Neural progenitor cell (in vitro differentiated cells): ENCODE data around the gene BMP2K. TPM values are rescaled to one million over a fixed set of nuclear protein-coding genes. Genes with fewer than 3 reads are reported as not detected.
A peak's percentile ranks its signal among the peaks of the same experiment; 100 is the strongest.
"Not testable (repeated sequence)": the region's sequence is repeated elsewhere in the genome, so short reads cannot be mapped to it uniquely, and the experiment has no call there.

Experiments
- DNase-seq: peaks from one replicate; pipeline ENCODE4 v3.0.0-alpha.2; 2016; ENCODE audit warnings: low spot score
- H2AFZ ChIP-seq: fragments of 200-600 bp; sonication (generic); replicated peaks from 2 replicates; pipeline ENCODE4 v1.6.1; 2016; ENCODE audit warnings: antibody characterized with exemption
- H3F3A ChIP-seq: fragments of 200-600 bp; sonication (generic); 2 replicates; pipeline ENCODE4 v1.6.1; 2016; ENCODE audit warnings: antibody characterized with exemption, low read depth
- H3K27ac ChIP-seq: fragments of 200-600 bp; sonication (generic); 2 replicates; pipeline ENCODE4 v1.5.1; 2016; ENCODE audit warnings: mild to moderate bottlenecking
- H3K27me3 ChIP-seq: fragments of 200-600 bp; sonication (generic); 2 replicates; pipeline ENCODE4 v1.6.1; 2016; ENCODE audit warnings: mild to moderate bottlenecking, moderate library complexity
- H3K36me3 ChIP-seq: fragments of 200-600 bp; sonication (generic); 2 replicates; pipeline ENCODE4 v1.5.1; 2016
- H3K4me1 ChIP-seq: fragments of 200-600 bp; sonication (generic); 2 replicates; pipeline ENCODE4 v1.6.1; 2016; ENCODE audit warnings: mixed run types
- H3K4me2 ChIP-seq: fragments of 200-600 bp; sonication (generic); 2 replicates; pipeline ENCODE4 v1.6.1; 2016
- H3K4me3 ChIP-seq: fragments of 200-600 bp; sonication (generic); 2 replicates; pipeline ENCODE4 v1.5.1; 2016
- H3K79me2 ChIP-seq: fragments of 200-600 bp; sonication (generic); 2 replicates; pipeline ENCODE4 v1.6.1; 2016; ENCODE audit warnings: low read depth
- H3K9ac ChIP-seq: fragments of 200-600 bp; sonication (generic); 2 replicates; pipeline ENCODE4 v1.6.1; 2016
- H3K9me3 ChIP-seq: fragments of 200-600 bp; sonication (generic); 2 replicates; pipeline ENCODE4 v1.5.1; 2016; ENCODE audit warnings: low read depth
- H4K20me1 ChIP-seq: fragments of 200-600 bp; sonication (generic); 2 replicates; pipeline ENCODE4 v1.6.1; 2016; ENCODE audit warnings: low read depth
- H3K27ac Mint-ChIP-seq: 3 replicates; pipeline ENCODE4 v1.8.0; 2021; ENCODE audit warnings: mixed read lengths
- H3K27me3 Mint-ChIP-seq: 2 replicates; pipeline ENCODE4 v1.8.0; 2022; ENCODE audit warnings: low read depth, mild to moderate bottlenecking, inconsistent platforms, moderate library complexity, mixed read lengths; ENCODE audit not compliant: insufficient read depth
- H3K36me3 Mint-ChIP-seq: 3 replicates; pipeline ENCODE4 v1.8.0; 2021; ENCODE audit warnings: mixed read lengths
- H3K4me1 Mint-ChIP-seq: 3 replicates; pipeline ENCODE4 v1.8.0; 2021; ENCODE audit warnings: mixed read lengths
- H3K4me3 Mint-ChIP-seq: 3 replicates; pipeline ENCODE4 v1.8.0; 2021; ENCODE audit warnings: mild to moderate bottlenecking, moderate library complexity, mixed read lengths
- H3K9me3 Mint-ChIP-seq: 3 replicates; pipeline ENCODE4 v1.8.0; 2020; ENCODE audit warnings: mixed read lengths
- EZH2 ChIP-seq: fragments of 200-600 bp; sonication (generic); IDR thresholded peaks from 2 replicates; pipeline ENCODE4 v1.6.1; 2017; ENCODE audit warnings: antibody characterized with exemption, mild to moderate bottlenecking, moderate library complexity
- EZH2phosphoT487 ChIP-seq: fragments of 200-600 bp; sonication (generic); IDR thresholded peaks from 2 replicates; pipeline ENCODE4 v1.6.1; 2017; ENCODE audit warnings: antibody characterized with exemption
- total RNA-seq: library from RNA; depleted of rRNA; stranded (reverse); fragments of >200 nt; gene quantifications from 2 replicates; pipeline ENCODE4 v1.2.3, GENCODE V29; 2015; ENCODE audit warnings: low replicate concordance
- TF ChIP-seq, protein P1 (sequence below): fragments of 200-600 bp; sonication (generic); IDR thresholded peaks from 2 replicates; pipeline ENCODE4 v1.5.1; 2017; ENCODE audit warnings: antibody characterized with exemption, mild to moderate bottlenecking

Gene BMP2K
- total RNA-seq, 1 donor from 2014 or later, result 62.0 TPM

- Histone ChIP-seq H3K9me3 (no peaks in the 10 kb centered on the region), H3K36me3 (no peaks in the 10 kb centered on the region), H3F3A (peaks cover 26% of the 10 kb centered on the region), H3K4me3 (peak overlapping the region; percentile 6), H3K4me1 (peaks cover 42% of the 10 kb centered on the region), H3K4me2 (peak overlapping the region; percentile 50), H3K79me2 (peaks cover 98% of the 10 kb centered on the region), H4K20me1 (peaks cover 40% of the 10 kb centered on the region), H3K27me3 (no peaks in the 10 kb centered on the region), H2AFZ (no peak overlapping the region), H3K27ac (peak overlapping the region; percentile 39), H3K9ac (no peak overlapping the region)
- Mint-ChIP-seq H3K9me3 (peaks cover 11% of the 10 kb centered on the region), H3K27ac (no peak overlapping the region), H3K4me3 (no peak overlapping the region), H3K27me3 (no peaks in the 10 kb centered on the region), H3K4me1 (peaks cover 6% of the 10 kb centered on the region), H3K36me3 (peaks cover 17% of the 10 kb centered on the region)
- no peak for TF ChIP-seq EZH2phosphoT487
- TF ChIP-seq EZH2, result no peak
- TF ChIP-seq, protein P1, sequence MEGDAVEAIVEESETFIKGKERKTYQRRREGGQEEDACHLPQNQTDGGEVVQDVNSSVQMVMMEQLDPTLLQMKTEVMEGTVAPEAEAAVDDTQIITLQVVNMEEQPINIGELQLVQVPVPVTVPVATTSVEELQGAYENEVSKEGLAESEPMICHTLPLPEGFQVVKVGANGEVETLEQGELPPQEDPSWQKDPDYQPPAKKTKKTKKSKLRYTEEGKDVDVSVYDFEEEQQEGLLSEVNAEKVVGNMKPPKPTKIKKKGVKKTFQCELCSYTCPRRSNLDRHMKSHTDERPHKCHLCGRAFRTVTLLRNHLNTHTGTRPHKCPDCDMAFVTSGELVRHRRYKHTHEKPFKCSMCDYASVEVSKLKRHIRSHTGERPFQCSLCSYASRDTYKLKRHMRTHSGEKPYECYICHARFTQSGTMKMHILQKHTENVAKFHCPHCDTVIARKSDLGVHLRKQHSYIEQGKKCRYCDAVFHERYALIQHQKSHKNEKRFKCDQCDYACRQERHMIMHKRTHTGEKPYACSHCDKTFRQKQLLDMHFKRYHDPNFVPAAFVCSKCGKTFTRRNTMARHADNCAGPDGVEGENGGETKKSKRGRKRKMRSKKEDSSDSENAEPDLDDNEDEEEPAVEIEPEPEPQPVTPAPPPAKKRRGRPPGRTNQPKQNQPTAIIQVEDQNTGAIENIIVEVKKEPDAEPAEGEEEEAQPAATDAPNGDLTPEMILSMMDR, result no peak
- no peak for DNase-seq
Observed at GRCh38 chr4:78788007-78788889, 12.1 kb downstream of the BMP2K start.

- H3K27ac Mint-ChIP-seq, H3K27ac ChIP-seq, H3K36me3 ChIP-seq, H3K9me3 Mint-ChIP-seq, H3K9ac ChIP-seq, H3F3A ChIP-seq, H3K4me1 Mint-ChIP-seq, H3K27me3 Mint-ChIP-seq, H3K27me3 ChIP-seq, H3K4me1 ChIP-seq, H3K4me3 ChIP-seq, H3K4me2 ChIP-seq, DNase-seq, H3K4me3 Mint-ChIP-seq, H3K9me3 ChIP-seq, H2AFZ ChIP-seq: not testable (repeated sequence)
- H3K79me2 ChIP-seq, result peaks cover 87% of the 10 kb centered on the region
- peaks cover 10% of the 10 kb centered on the region for H4K20me1 ChIP-seq
- H3K36me3 Mint-ChIP-seq, result peaks cover 19% of the 10 kb centered on the region
Observed at GRCh38 chr4:78795594-78796416, 19.7 kb downstream of the BMP2K start.

DNA sequence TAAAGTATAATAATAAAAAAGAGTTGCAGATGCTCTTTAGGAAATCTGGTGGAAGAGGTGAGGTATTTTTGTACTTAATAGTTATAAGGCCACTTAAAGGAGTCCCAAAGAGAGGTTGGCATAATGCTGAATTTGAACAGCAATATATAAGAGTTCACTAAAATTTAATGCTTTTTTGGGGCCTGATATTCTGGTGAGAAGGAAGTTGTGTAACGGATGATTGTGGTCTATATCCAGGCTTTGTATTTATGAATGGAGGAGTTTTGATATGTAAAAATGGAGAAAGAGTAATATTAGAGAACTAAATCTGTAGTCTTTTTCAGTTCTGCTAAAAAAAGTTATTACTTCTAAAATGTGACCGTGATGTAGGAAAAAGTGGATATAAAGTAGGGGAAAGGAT lies 20.4 kb downstream of the BMP2K start:
- no peak overlapping the region for H3K9ac ChIP-seq
- Mint-ChIP-seq H3K36me3 (peaks cover 19% of the 10 kb centered on the region), H3K9me3 (peaks cover 10% of the 10 kb centered on the region), H3K4me1 (no peaks in the 10 kb centered on the region), H3K4me3 (no peak overlapping the region), H3K27me3 (no peaks in the 10 kb centered on the region), H3K27ac (no peak overlapping the region)
- H3K27ac ChIP-seq, result no peak overlapping the region
- DNase-seq, result no peak
- no peaks in the 10 kb centered on the region for H3F3A ChIP-seq
- H3K79me2 ChIP-seq, result peaks cover 87% of the 10 kb centered on the region
- TF ChIP-seq EZH2phosphoT487 (no peak), EZH2 (no peak)
- TF ChIP-seq, protein P1, result no peak
- H4K20me1 ChIP-seq, result peaks cover 10% of the 10 kb centered on the region
- H3K9me3 ChIP-seq, result no peaks in the 10 kb centered on the region
- H2AFZ ChIP-seq, result no peak overlapping the region
- no peaks in the 10 kb centered on the region for H3K36me3 ChIP-seq
- H3K4me3 ChIP-seq, result no peak overlapping the region
- no peaks in the 10 kb centered on the region for H3K27me3 ChIP-seq
- no peak overlapping the region for H3K4me2 ChIP-seq
- H3K4me1 ChIP-seq, result no peaks in the 10 kb centered on the region
